Skeletal muscle tissue (tissue), 4 donors: ENCODE results near the gene GIMAP6. TPM values are rescaled to one million over a fixed set of nuclear protein-coding genes. Genes with fewer than 3 reads are reported as not detected.

ENCODE experiments used
- H3K27ac ChIP-seq: one replicate; pipeline ENCODE4 v1.7.0; 2013; ENCODE audit warnings: mild to moderate bottlenecking, low read depth, low read length, inconsistent platforms
- H3K27me3 ChIP-seq, 3 donors: one replicate each; pipeline ENCODE4 v1.7.0; 2013; ENCODE audit warnings: low read length in 3 of 3; ENCODE audit not compliant: control insufficient read depth in 3 of 3, insufficient read depth in 3 of 3
- H3K36me3 ChIP-seq, 3 donors: one replicate each; pipeline ENCODE4 v1.7.0; 2013; ENCODE audit warnings: low read length in 3 of 3; ENCODE audit not compliant: control insufficient read depth in 3 of 3, insufficient read depth in 3 of 3
- H3K4me1 ChIP-seq, 3 donors: one replicate each; pipeline ENCODE4 v1.7.0; 2013; ENCODE audit warnings: low read length in 3 of 3, mild to moderate bottlenecking in 3 of 3; ENCODE audit not compliant: control insufficient read depth in 3 of 3, insufficient read depth in 3 of 3
- H3K4me3 ChIP-seq, 3 donors: one replicate each; pipeline ENCODE4 v1.7.0; 2013; ENCODE audit warnings: low read length in 3 of 3
- H3K9ac ChIP-seq, 3 donors: one replicate each; pipeline ENCODE4 v1.7.0; 2013; ENCODE audit warnings: low read length in 3 of 3, mild to moderate bottlenecking in 3 of 3, moderate library complexity in 2 of 3, low read depth in 1 of 3
- H3K9me3 ChIP-seq, 3 donors: one replicate each; pipeline ENCODE4 v1.7.0; 2013; ENCODE audit warnings: low read length in 3 of 3; ENCODE audit not compliant: control insufficient read depth in 3 of 3
- total RNA-seq: library from RNA; depleted of rRNA; stranded (reverse); fragments of >200 nt; gene quantifications from one replicate; pipeline ENCODE4 v1.2.3, GENCODE V29; 2014
- donor health status: Osteomylitis.

GIMAP6 gene
- total RNA-seq, 1 donor from 2014 or later: 15.7 TPM

DNA sequence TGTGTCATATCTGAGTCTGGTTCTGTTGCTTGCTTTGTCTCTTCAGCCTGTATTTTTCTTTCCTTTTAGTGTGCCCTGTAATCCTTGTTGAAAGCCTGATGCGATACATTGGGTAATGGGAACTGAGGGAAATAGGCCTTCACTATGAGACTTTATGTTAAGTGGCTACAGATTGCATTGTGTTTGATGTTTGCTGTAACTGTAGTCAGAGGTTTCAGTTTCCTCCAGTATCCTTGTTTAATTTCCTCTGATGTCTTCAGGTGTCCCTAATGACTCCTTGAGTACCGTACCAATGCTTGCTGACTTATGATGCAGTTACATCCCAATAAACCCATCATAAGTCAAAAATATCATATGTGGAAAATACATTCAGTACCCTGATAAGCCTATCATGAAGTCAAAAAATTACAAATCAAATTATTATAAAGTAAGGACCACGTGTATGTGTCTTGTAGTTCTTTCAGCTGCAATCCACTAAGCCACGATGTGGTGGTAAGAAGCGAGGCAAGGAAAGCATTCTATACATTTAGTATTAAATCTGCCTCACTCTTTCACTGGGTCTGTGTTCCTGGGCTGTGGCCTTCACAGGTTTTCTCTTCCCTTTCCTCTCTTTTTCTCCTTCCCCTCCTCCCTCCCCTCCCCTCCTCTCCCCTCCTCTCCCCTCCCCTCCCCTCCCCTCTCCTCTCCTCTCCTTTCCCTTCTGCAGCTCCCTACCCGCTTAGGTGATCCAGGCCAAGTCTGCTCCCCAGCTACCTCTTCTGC is 13.3 kb upstream of the GIMAP6 start:
- Histone ChIP-seq H3K27ac (no peak overlapping the region), H3K27me3 (no peaks in the 10 kb centered on the region), H3K4me3 (no peak overlapping the region), H3K4me1 (no peaks in the 10 kb centered on the region), H3K36me3 (no peaks in the 10 kb centered on the region), H3K9me3 (no peaks in the 10 kb centered on the region), H3K9ac (no peak overlapping the region)

DNA sequence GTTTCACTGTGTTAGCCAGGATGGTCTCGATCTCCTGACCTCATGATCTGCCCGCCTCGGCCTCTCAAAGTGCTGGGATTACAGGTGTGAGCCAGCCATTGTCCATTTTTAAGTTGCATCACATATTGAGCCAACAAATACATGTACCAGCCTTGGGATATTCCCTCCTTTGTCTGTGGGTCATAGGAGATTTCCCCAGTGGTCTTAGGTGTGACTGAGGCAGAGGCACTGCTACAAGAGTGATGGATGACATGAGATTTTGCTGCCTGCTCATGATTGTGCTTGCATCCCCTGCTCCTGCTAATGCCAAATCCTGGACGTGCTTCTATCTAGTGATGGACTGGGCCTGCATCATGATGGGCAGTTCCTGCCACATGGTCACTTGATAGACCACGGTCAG is 10.7 kb upstream of the GIMAP6 start:
- no peaks in the 10 kb centered on the region for H3K4me1 ChIP-seq
- H3K27ac ChIP-seq: no peak overlapping the region
- no peak overlapping the region for H3K4me3 ChIP-seq
- H3K36me3 ChIP-seq: no peaks in the 10 kb centered on the region
- H3K9me3 ChIP-seq: peaks cover 0 to 5% (median 0%) of the 10 kb centered on the region in 3 donors
- no peaks in the 10 kb centered on the region for H3K27me3 ChIP-seq
- H3K9ac ChIP-seq: no peak overlapping the region

DNA sequence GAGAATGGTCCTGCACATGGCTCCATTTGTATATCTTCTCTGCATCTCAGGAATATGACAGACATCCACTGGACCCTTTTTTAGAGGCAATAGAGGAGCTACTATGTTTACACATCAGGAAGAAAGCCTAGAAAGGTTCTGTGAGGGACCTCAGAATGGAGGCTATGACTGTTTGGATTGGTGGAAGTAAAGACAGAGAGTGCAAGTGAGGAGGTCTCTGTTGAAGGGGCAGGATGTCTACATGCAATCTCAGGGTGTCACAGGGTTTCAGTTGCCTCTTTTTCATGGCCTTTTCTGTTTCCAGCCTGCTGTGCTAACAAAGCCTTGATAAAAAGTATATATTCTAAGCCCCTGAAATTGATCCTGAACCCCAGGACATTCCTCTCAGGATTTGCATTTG is 9.7 kb upstream of the GIMAP6 start:
- H3K27ac ChIP-seq: no peak overlapping the region
- no peak overlapping the region for H3K4me3 ChIP-seq
- H3K36me3 ChIP-seq: no peaks in the 10 kb centered on the region
- no peaks in the 10 kb centered on the region for H3K4me1 ChIP-seq
- peaks cover 0 to 5% (median 0%) of the 10 kb centered on the region in 3 donors for H3K9me3 ChIP-seq
- no peaks in the 10 kb centered on the region for H3K27me3 ChIP-seq
- H3K9ac ChIP-seq: no peak overlapping the region

DNA sequence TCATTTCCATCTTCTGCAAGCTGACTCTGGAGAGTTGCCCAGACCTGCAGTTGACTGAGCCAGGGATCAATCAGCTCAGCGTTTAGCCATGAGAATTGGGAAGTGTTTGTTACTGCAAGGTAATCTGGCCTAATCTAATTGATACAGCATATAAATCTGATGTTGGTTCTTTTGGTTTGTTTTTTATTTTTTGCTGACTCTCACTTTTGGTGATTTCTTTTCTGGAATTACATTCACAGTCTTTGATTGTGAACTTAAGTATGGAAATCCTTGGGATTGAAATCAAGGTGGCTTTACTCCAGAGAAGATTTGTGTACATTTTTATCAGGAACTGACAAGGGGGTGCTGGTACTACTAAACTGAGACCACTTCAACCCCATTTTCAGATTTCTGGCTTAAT is 1.7 kb upstream of the GIMAP6 start:
- H3K27ac ChIP-seq: no peak overlapping the region
- H3K4me3 ChIP-seq: no peak overlapping the region
- no peaks in the 10 kb centered on the region for H3K27me3 ChIP-seq
- H3K9me3 ChIP-seq: no peaks in the 10 kb centered on the region
- H3K36me3 ChIP-seq: no peaks in the 10 kb centered on the region
- peaks cover 2 to 4% (median 3%) of the 10 kb centered on the region in 3 donors for H3K4me1 ChIP-seq
- H3K9ac ChIP-seq: no peak overlapping the region

DNA sequence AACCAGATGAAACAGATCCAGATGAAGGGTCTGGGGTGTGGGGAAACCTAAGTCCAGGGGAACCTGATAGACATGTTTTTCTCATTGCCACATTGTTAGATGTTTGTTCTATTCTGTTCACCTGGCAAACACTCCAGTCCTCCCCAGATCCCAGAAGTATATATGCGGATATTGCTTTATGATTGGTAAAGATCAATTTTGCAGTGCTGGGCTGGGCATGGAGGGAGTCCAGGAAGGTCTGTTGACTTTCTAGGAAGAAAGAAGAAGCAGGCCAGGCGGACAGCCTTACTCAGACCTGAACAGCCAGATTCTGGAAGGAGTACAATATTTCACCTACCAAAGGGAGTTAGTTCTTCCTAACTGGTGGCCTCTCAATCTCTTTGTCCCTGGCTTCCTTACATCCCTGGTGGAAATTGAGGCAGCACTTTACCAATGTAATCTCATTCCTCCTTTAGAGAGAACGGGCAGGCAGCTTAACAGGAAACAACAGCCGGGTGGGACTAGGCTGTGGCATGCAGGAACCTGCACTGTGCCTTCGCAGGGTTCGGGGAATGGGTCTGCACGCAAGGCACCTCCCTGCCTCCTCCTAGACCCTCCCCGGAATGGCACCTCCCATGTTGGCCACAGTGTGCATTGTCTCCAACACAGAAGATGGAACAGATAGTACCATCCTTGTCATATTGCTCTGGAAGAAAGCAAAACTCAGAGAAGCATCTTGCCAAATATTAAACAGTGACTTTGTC is 930 bp downstream of the GIMAP6 start:
- Histone ChIP-seq H3K4me1 (peaks cover 9 to 17% (median 13%) of the 10 kb centered on the region in 3 donors), H3K27me3 (peaks cover 0 to 2% (median 0%) of the 10 kb centered on the region in 3 donors), H3K9ac (peak overlapping the region; percentile 25 to 75 (median 58)), H3K4me3 (peak overlapping the region; percentile 47 to 74 (median 61)), H3K27ac (peak overlapping the region; percentile 77), H3K9me3 (peaks cover 0 to 2% (median 0%) of the 10 kb centered on the region in 3 donors), H3K36me3 (peaks cover 0 to 4% (median 3%) of the 10 kb centered on the region in 3 donors)

DNA sequence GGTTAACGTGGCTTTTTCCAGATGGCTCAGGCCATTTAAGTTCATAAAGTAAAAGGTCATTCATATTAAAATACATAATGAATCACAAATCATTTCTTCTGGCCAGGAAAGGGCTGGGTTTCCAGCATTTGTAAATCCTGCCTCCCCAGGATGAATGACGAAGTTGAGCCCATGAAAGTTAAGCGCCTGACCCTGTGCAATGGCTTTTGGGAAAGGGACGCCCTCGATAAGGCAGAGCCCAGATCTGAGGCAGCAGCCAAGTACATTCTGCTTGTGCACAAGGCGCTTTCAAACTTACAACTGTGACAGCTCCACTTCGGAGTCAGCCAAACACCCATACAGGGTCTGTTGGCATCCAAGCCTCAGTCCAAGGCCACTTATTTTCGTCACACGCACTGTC is 2.8 kb downstream of the GIMAP6 start:
- Histone ChIP-seq H3K9ac (peak overlapping the region in 1 of 3 donors; percentile 40), H3K9me3 (peaks cover 0 to 2% (median 0%) of the 10 kb centered on the region in 3 donors), H3K36me3 (peaks cover 0 to 4% (median 3%) of the 10 kb centered on the region in 3 donors), H3K4me1 (peaks cover 9 to 17% (median 13%) of the 10 kb centered on the region in 3 donors), H3K4me3 (no peak overlapping the region), H3K27ac (peak overlapping the region; percentile 77), H3K27me3 (peaks cover 0 to 2% (median 0%) of the 10 kb centered on the region in 3 donors)

DNA sequence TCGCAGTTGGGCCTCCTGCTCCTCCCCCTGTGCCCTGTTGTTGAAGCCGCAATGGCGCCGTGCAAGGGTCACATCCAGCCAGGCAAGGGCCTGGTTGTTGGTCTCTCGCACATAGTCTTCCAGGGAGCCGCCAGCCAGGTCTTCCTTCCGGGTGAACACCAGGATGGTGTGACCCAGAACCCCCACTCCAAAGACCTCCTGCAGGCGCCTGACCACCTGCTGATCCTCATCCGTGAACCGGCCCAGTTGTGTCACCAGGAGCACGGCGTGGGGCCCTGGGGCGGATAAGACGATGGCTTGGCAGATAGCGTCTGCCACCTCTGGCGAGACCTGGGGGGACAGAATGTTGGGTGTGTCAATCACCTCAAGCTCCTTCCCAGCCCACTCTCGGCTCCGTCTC is 4.2 kb downstream of the GIMAP6 start:
- no peak overlapping the region for H3K4me3 ChIP-seq
- H3K9ac ChIP-seq: no peak overlapping the region
- peaks cover 9 to 17% (median 13%) of the 10 kb centered on the region in 3 donors for H3K4me1 ChIP-seq
- peaks cover 0 to 2% (median 0%) of the 10 kb centered on the region in 3 donors for H3K27me3 ChIP-seq
- H3K9me3 ChIP-seq: peaks cover 0 to 2% (median 0%) of the 10 kb centered on the region in 3 donors
- H3K36me3 ChIP-seq: peaks cover 0 to 4% (median 3%) of the 10 kb centered on the region in 3 donors
- H3K27ac ChIP-seq: peak overlapping the region; percentile 11

DNA sequence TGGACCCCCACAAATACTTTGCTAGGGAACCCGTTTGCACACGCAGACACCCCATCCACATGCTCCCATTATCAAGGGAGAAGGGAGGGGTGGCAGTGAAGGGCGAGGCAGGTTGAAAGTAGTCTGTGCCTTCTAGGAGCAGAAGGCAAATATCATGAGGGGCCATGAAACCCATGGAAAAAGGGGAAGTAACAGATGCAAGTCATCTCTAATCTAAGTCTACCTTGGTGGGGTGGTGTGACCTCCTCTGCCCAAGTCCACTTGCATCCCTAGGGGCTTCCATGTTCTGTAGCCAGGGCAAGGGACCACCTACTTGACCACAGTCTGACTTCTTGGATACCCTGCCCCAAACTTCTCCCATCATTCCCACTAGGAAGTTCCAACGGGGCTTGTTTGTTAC is 5.5 kb downstream of the GIMAP6 start:
- Histone ChIP-seq H3K4me1 (peaks cover 9 to 17% (median 13%) of the 10 kb centered on the region in 3 donors), H3K27ac (no peak overlapping the region), H3K36me3 (peaks cover 0 to 4% (median 3%) of the 10 kb centered on the region in 3 donors), H3K27me3 (peaks cover 0 to 2% (median 0%) of the 10 kb centered on the region in 3 donors), H3K9ac (no peak overlapping the region), H3K4me3 (no peak overlapping the region), H3K9me3 (peaks cover 0 to 2% (median 0%) of the 10 kb centered on the region in 3 donors)

DNA sequence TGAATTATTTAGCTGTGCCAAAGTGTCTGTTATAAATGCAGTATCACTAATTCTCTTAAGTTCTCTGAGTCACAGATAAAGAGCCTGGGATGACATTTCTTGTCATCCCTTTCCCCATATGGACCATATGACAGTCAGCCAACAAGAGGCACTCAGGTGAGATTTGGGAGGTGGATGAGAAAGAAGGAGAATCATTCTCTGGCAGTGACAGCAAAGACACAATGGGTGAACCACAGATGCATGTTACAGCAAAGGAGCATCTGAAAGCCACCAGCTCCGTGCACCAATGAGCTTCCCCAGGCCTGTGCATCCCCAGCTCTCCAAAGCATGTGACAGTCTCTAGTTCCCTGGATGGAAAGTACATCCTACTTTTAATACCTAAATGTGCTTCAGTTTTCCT is 10.8 kb downstream of the GIMAP6 start:
- Histone ChIP-seq H3K27me3 (no peaks in the 10 kb centered on the region), H3K36me3 (no peaks in the 10 kb centered on the region), H3K9ac (no peak overlapping the region), H3K4me1 (no peaks in the 10 kb centered on the region), H3K9me3 (no peaks in the 10 kb centered on the region), H3K27ac (no peak overlapping the region), H3K4me3 (no peak overlapping the region)
